Thyroid gland (tissue), 4 donors: Measurements from ENCODE around the gene ZNF143.

Source experiments
- POLR2A ChIP-seq, 2 donors: fragments of 450-650 bp; IDR thresholded peaks; one replicate each; pipeline ENCODE4 v1.6.1; 2017; ENCODE audit warnings: antibody characterized with exemption in 2 of 2, mild to moderate bottlenecking in 2 of 2, moderate library complexity in 1 of 2
- TF ChIP-seq, protein P1 (sequence below), 6 experiments: fragments of 200-600 bp in 3 of 6; fragments of 450-650 bp in 3 of 6; sonication (generic) in 3 of 6; IDR thresholded peaks; one replicate each; pipeline ENCODE4 v1.5.1; 2016 to 2019; ENCODE audit warnings: antibody characterized with exemption in 6 of 6, mild to moderate bottlenecking in 2 of 6, inconsistent platforms in 1 of 6, moderate library complexity in 1 of 6

DNA sequence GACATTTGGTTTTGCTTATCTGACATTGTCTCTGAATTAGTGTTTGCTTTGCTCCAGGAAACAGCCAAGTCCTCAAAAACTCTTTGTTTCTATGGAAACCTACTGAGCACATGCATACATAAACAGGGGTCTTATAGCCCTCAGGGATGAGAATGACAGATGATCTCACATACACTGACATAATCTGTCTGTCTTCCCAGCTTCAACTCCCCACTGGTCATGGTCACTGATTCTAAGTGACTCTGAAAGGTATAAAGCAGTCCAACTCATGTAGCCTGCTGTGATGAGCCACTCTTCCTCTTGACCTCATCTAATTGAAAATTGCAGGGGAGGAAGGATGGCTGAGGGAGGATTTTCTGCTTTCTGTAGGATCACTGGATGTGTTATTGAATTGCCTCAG is 12.6 kb downstream of the ZNF143 start:
- TF ChIP-seq, protein P1, sequence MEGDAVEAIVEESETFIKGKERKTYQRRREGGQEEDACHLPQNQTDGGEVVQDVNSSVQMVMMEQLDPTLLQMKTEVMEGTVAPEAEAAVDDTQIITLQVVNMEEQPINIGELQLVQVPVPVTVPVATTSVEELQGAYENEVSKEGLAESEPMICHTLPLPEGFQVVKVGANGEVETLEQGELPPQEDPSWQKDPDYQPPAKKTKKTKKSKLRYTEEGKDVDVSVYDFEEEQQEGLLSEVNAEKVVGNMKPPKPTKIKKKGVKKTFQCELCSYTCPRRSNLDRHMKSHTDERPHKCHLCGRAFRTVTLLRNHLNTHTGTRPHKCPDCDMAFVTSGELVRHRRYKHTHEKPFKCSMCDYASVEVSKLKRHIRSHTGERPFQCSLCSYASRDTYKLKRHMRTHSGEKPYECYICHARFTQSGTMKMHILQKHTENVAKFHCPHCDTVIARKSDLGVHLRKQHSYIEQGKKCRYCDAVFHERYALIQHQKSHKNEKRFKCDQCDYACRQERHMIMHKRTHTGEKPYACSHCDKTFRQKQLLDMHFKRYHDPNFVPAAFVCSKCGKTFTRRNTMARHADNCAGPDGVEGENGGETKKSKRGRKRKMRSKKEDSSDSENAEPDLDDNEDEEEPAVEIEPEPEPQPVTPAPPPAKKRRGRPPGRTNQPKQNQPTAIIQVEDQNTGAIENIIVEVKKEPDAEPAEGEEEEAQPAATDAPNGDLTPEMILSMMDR (IDR thresholded peaks at IDR 0.05) = no peak
- no peak for TF ChIP-seq POLR2A (IDR thresholded peaks at IDR 0.05)
